Measurements from ENCODE around the gene ACAP1.

- no peak for TF ChIP-seq CTCF (IDR thresholded peaks at IDR 0.05)
- TF ChIP-seq POLR2A (IDR thresholded peaks at IDR 0.05): no peak
These were observed 23.8 kb upstream of the ACAP1 start for GRCh38 chr17:7312432-7313087.

Data from body of pancreas (tissue), 4 donors.